Sigmoid colon (tissue), 7 donors: Measurements from ENCODE around the gene MKKS. TPM values are rescaled to one million over a fixed set of nuclear protein-coding genes. Genes with fewer than 3 reads are reported as not detected.
"Not testable (repeated sequence)": the region's sequence is repeated elsewhere in the genome, so short reads cannot be mapped to it uniquely, and the experiment has no call there.

Source experiments
- DNase-seq: peaks from one replicate; pipeline ENCODE4 v3.0.0-alpha.2; 2019
- H3K27ac ChIP-seq, 4 donors: fragments of 200-600 bp; sonication (generic); one replicate each; pipeline ENCODE4 v1.5.1; 2016 to 2019; ENCODE audit warnings: mild to moderate bottlenecking in 1 of 4
- H3K27me3 ChIP-seq, 3 donors: fragments of 200-600 bp; sonication (generic); one replicate each; pipeline ENCODE4 v1.5.1; 2019; ENCODE audit warnings: mild to moderate bottlenecking in 1 of 3
- H3K36me3 ChIP-seq, 4 donors: fragments of 200-600 bp; sonication (generic); one replicate each; pipeline ENCODE4 v1.5.1; 2016 to 2019
- H3K4me1 ChIP-seq, 4 donors: fragments of 200-600 bp; sonication (generic); one replicate each; pipeline ENCODE4 v1.5.1; 2017 to 2019
- H3K4me3 ChIP-seq, 4 donors: fragments of 200-600 bp; sonication (generic); one replicate each; pipeline ENCODE4 v1.5.1; 2017 to 2019; ENCODE audit warnings: mild to moderate bottlenecking in 2 of 4, moderate library complexity in 1 of 4
- H3K9me3 ChIP-seq, 4 donors: fragments of 200-600 bp in 3 of 4; sonication (generic) in 3 of 4; one replicate each; pipeline versions ENCODE4 v1.5.1 to v1.6.1; 2013 to 2019
- CTCF ChIP-seq, 4 experiments: fragments of 450-650 bp in 3 of 4; fragments of 200-600 bp in 1 of 4; IDR thresholded peaks; one replicate each; pipeline ENCODE4 v1.5.1; 2016 to 2019; ENCODE audit warnings: antibody characterized with exemption in 4 of 4, mild to moderate bottlenecking in 3 of 4, moderate library complexity in 2 of 4
- EP300 ChIP-seq, 4 donors: sonication (generic); formaldehyde crosslinking; IDR thresholded peaks; one replicate each; pipeline ENCODE4 v1.6.1; 2017; ENCODE audit warnings: antibody characterized with exemption in 4 of 4
- POLR2A ChIP-seq, 2 donors: fragments of 450-650 bp; IDR thresholded peaks; one replicate each; pipeline ENCODE4 v1.6.1; 2016; ENCODE audit warnings: antibody characterized with exemption in 2 of 2, mild to moderate bottlenecking in 2 of 2, moderate library complexity in 2 of 2
- POLR2AphosphoS5 ChIP-seq, 4 donors: sonication (generic); formaldehyde crosslinking; IDR thresholded peaks; one replicate each; pipeline ENCODE4 v1.6.1; 2017; ENCODE audit warnings: antibody characterized with exemption in 4 of 4
- WGBS, 2 donors: extraction: QIAGEN DNeasy Blood & Tissue Kit; methylation state at CpG; one replicate each; pipeline ENCODE4 v1.1.7; 2013; 5-methylcytosine and 5-hydroxymethylcytosine counted together
- intact Hi-C: fragments of 100-400 bp; cut with DNase I; formaldehyde crosslinking; loops from one replicate; pipeline ENCODE4 v1.15.1; 2023
- polyA plus RNA-seq, 3 donors: library from polyadenylated mRNA; stranded (reverse); fragments of 200-250 nt; gene quantifications; one replicate each; pipeline ENCODE4 v1.2.3, GENCODE V29; 2013
- total RNA-seq, 4 donors: library from RNA; depleted of rRNA; stranded (reverse); fragments of >200 nt; gene quantifications; one replicate each; pipeline ENCODE4 v1.1.0, GENCODE V29; 2016
- donor health status: healthy with polysubstance abuse.
- donor health status: Bipolar disorder and iron deficiency.
- donor health status: healthy.

The MKKS gene
- total and polyA plus RNA-seq, 7 donors, result 16.2 to 29.8 (median 19.9) TPM

DNA sequence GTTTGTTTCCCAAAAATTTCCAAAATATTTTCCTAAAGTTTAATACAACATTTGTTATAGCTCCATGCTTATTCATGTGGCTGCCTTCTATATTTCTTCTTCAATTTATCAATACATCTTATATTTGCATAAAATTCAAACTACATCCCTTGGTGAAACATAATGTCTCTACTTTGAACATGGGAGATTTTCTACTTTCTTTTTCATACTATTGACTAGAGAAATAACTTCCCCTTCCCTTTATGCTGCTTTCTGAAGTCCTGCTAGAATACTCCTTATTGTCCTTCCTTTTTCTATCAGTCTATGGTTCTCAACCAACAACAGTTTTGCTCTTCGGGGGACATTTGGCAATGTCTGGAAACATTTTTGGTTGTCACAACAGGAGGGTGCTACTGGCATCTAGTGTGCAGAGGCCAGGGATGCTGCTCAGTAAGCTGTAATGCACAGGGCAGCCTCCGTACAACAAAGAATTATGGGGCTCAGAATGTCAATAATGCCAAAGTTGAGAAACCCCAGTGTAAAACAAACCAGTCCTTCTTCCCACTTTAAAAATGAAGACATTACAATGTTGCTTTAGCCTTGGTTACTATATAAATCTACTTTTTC, 29.9 kb downstream of the MKKS start:
- intact Hi-C loops, result no loop called here
- H3K36me3 ChIP-seq, result peaks cover 0 to 34% (median 3%) of the 10 kb centered on the region in 4 donors
- no peak overlapping the region for H3K4me3 ChIP-seq
- H3K9me3 ChIP-seq, result no peaks in the 10 kb centered on the region
- H3K27ac ChIP-seq, result no peak overlapping the region
- no peak for DNase-seq
- H3K4me1 ChIP-seq, result no peaks in the 10 kb centered on the region
- 90 to 92% methylated on average over 2 of the region's 2 CpGs for WGBS, 2 donors
- TF ChIP-seq EP300 (IDR thresholded peaks at IDR 0.05) (no peak), POLR2AphosphoS5 (IDR thresholded peaks at IDR 0.05) (no peak), CTCF (IDR thresholded peaks at IDR 0.05) (no peak), POLR2A (IDR thresholded peaks at IDR 0.05) (no peak)
- H3K27me3 ChIP-seq, result no peaks in the 10 kb centered on the region

- WGBS, 2 donors, result 87 to 88% methylated on average over 3 of the region's 3 CpGs
- intact Hi-C loops, result no loop called here
- no peak for DNase-seq
- no peak overlapping the region for H3K4me3 ChIP-seq
- H3K27ac ChIP-seq, result no peak overlapping the region
- H3K27me3 ChIP-seq, result no peaks in the 10 kb centered on the region
- H3K9me3 ChIP-seq, result no peaks in the 10 kb centered on the region
- no peaks in the 10 kb centered on the region for H3K4me1 ChIP-seq
- H3K36me3 ChIP-seq, result peaks cover 0 to 34% (median 3%) of the 10 kb centered on the region in 4 donors
- TF ChIP-seq EP300 (IDR thresholded peaks at IDR 0.05) (no peak), POLR2A (IDR thresholded peaks at IDR 0.05) (no peak), POLR2AphosphoS5 (IDR thresholded peaks at IDR 0.05) (no peak), CTCF (IDR thresholded peaks at IDR 0.05) (no peak)
Observed at GRCh38 chr20:10402938-10403608, 30.9 kb downstream of the MKKS start.

DNA sequence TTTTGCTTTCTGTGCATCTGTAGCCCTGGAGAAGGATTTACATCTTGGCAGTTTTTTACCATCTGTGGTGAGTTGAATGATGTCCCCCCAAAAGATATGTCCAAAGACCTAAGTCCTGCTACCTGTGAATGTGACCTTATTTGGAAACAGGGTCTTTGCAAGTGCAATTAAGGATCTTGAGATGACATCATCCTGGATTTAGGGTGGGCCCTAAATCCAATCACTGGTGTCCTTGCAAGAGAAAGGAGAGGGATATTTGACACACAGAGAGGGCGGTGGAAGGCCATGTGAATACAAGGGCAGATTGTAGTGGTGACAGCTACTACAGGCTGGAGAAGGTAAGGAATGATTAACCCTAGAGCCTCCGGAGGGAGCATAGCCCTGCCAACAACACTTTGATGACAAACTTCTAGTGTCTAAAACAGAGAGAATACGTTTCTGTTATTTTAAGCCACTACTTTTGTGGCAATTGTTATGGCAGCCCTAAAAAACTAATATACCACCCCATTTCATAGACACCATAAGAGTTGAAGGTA, 35.1 kb downstream of the MKKS start:
- DNase-seq, result no peak
- WGBS, 2 donors, result 68 to 76% methylated on average over 3 of the region's 3 CpGs
- H3K4me1 ChIP-seq, result no peaks in the 10 kb centered on the region
- intact Hi-C loops, result no loop called here
- H3K36me3 ChIP-seq, result no peaks in the 10 kb centered on the region
- H3K9me3 ChIP-seq, result no peaks in the 10 kb centered on the region
- H3K27me3 ChIP-seq, result no peaks in the 10 kb centered on the region
- H3K27ac ChIP-seq, result no peak overlapping the region
- TF ChIP-seq CTCF (IDR thresholded peaks at IDR 0.05), result no peak
- TF ChIP-seq POLR2A (IDR thresholded peaks at IDR 0.05), result no peak
- no peak for TF ChIP-seq EP300 (IDR thresholded peaks at IDR 0.05)
- TF ChIP-seq POLR2AphosphoS5 (IDR thresholded peaks at IDR 0.05), result no peak
- H3K4me3 ChIP-seq, result no peak overlapping the region

GRCh38 chr20:10394752-10395151, 39.3 kb downstream of the MKKS start:
- H3K4me3 ChIP-seq, H3K4me1 ChIP-seq, H3K27me3 ChIP-seq, intact Hi-C loops, H3K27ac ChIP-seq, DNase-seq, H3K36me3 ChIP-seq, H3K9me3 ChIP-seq: not testable (repeated sequence)
- 97 to 98% methylated on average over 31 to 32 of the region's 32 CpGs for WGBS, 2 donors

GRCh38 chr20:10390709-10391108, 43.3 kb downstream of the MKKS start:
- TF ChIP-seq POLR2A (IDR thresholded peaks at IDR 0.05) (no peak), CTCF (IDR thresholded peaks at IDR 0.05) (no peak), EP300 (IDR thresholded peaks at IDR 0.05) (no peak), POLR2AphosphoS5 (IDR thresholded peaks at IDR 0.05) (no peak)
- H3K4me3 ChIP-seq, result no peak overlapping the region
- DNase-seq, result no peak
- no peaks in the 10 kb centered on the region for H3K4me1 ChIP-seq
- H3K36me3 ChIP-seq, result no peaks in the 10 kb centered on the region
- no peaks in the 10 kb centered on the region for H3K27me3 ChIP-seq
- 82 to 91% methylated on average over 2 of the region's 2 CpGs for WGBS, 2 donors
- H3K9me3 ChIP-seq, result no peaks in the 10 kb centered on the region
- intact Hi-C loops, result no loop called here
- no peak overlapping the region for H3K27ac ChIP-seq
